Astrocyte of the cerebellum (primary cell): ENCODE data around the gene TFEB.

Experiments used
- DNase-seq: peaks from one replicate; pipeline ENCODE4 v3.0.0-alpha.2; 2011; ENCODE audit warnings: low read depth
- H3K4me3 ChIP-seq: 2 replicates; pipeline ENCODE4 v1.5.1; 2011; ENCODE audit warnings: mild to moderate bottlenecking, low read depth, low read length, moderate library complexity
- in situ Hi-C: cut with HindIII; loops from 2 replicates; pipeline ENCODE4 v1.10.0; 2017; ENCODE audit warnings: low sequenced_read_pairs
- TF ChIP-seq, protein P1 (sequence below): IDR thresholded peaks from 2 replicates; pipeline ENCODE4 v1.5.1; 2012; ENCODE audit warnings: low read length, low read depth, moderate library complexity, mild to moderate bottlenecking; ENCODE audit errors: missing control alignments

TFEB gene

DNA sequence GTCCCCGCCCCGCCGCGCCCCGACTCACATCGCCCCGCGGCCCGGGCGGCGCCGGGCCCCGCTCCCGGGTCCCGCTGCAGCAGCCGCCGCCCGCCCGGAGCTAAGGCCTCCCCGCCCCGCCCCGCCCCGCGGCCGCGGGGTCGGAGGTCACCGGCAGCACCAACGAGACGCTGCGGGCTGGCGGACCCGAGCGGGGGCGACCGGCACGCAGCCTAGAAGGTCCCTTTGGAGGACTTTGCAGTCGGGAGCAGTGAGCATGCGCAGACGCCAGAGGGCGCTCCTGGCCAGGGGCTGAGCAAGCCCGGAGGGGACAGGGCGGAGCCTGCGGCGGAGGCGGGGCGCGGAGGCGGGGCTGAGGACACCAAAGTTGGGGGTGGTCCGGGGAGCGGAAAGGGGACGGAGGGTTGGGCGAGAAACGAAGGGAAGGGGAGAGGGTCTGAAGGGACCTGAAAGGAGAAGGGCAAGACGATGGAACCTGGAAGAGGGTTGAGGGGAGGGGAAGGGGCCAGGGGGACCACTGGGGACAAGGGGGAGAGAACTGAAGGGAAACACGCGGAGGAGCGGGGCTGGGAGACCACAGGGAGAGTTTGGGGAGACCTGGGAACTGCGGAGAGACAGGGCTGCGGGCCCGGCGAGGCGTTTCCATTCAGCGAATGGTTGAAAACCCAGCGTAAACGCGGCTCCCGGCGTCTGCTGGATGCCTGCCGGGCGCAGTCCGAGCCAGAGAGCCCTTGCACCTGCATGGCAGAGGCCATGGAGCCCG, 44.6 kb upstream of the TFEB start, which contains the start of gene FRS3:
Gene FRS3, minus strand, starts transcription at position 113 of the 763 bp plus-strand sequence. CDS start 2,913 bp downstream, outside the sequence.
- in situ Hi-C loops, result loop anchor here (25.0 kb wide), 1 partner anchor 782 kb away; the partner anchor contains the start of gene UBR2
- peak; percentile 85 for DNase-seq
- TF ChIP-seq, protein P1, sequence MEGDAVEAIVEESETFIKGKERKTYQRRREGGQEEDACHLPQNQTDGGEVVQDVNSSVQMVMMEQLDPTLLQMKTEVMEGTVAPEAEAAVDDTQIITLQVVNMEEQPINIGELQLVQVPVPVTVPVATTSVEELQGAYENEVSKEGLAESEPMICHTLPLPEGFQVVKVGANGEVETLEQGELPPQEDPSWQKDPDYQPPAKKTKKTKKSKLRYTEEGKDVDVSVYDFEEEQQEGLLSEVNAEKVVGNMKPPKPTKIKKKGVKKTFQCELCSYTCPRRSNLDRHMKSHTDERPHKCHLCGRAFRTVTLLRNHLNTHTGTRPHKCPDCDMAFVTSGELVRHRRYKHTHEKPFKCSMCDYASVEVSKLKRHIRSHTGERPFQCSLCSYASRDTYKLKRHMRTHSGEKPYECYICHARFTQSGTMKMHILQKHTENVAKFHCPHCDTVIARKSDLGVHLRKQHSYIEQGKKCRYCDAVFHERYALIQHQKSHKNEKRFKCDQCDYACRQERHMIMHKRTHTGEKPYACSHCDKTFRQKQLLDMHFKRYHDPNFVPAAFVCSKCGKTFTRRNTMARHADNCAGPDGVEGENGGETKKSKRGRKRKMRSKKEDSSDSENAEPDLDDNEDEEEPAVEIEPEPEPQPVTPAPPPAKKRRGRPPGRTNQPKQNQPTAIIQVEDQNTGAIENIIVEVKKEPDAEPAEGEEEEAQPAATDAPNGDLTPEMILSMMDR, result peak; percentile 91
- peak within 1 kb of the TSS; percentile 64 for H3K4me3 ChIP-seq

DNA sequence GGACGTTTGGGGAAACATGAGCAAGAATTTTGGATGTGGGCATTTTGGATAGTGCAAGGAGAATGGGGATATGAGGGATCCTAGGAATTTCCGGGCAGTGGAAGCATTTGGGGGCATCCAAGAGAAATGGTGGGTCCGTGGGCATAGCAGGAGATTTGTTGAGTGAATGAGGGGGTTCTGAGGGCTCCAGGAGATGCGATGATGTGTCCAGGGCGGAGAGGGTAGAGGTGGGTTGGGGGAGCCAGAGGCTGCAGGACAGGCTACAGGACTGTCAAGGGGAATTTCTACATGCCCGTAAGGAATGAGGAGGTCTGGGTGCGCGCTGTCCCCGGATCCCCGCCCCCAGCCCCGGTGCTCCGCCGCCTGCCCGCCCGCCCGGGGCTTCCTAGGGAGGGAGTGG, 43.9 kb upstream of the TFEB start:
- DNase-seq, result no peak
- in situ Hi-C loops, result loop anchor here (25.0 kb wide), 1 partner anchor 783 kb away; the partner anchor contains the start of gene UBR2

DNA sequence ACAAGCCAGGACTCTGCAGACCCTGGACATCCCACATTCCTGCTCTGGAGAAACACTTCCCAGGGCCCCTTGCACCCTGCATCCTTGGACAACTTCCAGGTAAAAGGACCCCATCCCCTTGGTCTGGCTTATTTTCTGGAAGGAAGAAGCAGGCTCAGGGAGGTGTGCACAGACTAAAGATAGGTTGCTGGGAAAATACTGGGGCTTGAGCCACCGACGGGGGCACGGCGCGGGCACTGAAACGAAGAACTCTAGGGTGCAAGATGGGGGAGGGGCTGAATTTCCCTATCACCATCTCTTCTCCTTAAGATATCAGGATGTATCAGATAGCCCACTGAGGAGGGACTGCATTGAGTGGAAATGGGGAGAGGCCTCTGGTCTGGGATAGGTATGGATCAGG, 43.5 kb upstream of the TFEB start:
- H3K4me3 ChIP-seq, result peak overlapping the region; percentile 64
- TF ChIP-seq, protein P1, result no peak
- DNase-seq, result no peak
- in situ Hi-C loops, result loop anchor here (25.0 kb wide), 1 partner anchor 783 kb away; the partner anchor contains the start of gene UBR2

More for the DNA sequence above, 43.9 kb upstream of the TFEB start:
- H3K4me3 ChIP-seq, result peak overlapping the region; percentile 64
- TF ChIP-seq, protein P1, result no peak

DNA sequence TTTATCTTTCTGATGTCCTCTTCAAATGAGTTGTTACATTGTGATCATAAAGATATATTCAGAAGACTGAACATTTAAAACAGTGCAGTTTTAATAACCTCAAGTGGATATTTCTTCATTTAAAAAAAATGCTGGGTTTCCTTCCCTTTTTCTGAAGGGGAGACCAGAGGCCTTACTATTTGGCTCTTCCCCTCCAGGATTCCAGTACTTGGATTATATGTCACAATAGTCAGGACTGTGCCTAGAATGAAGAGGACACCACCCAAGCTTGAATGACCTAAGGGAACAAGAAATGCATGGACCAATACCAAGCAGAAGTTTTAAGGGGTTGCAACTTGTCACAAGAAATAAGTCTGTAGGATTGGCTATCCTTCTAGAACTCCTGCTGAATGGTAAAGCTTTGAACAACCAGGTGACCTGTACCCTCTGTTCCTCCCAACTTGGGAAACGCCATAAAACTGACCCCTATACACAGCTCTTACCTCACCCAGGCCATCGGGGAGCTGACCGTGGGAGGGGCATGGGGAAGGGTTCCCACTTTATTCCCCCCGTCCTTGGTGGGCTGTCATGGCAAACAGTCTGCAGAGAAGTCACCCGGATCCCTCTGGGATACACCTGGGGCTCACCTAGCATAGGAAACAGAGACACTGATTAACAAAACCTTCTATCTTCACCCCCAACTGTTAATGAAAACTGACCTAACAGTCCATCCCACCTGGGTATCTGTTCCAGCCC, 42.3 kb upstream of the TFEB start:
- in situ Hi-C loops, result loop anchor here (25.0 kb wide), 1 partner anchor 785 kb away; the partner anchor contains the start of gene UBR2
- no peak for DNase-seq
- TF ChIP-seq, protein P1, result no peak
- H3K4me3 ChIP-seq, result no peak overlapping the region

DNA sequence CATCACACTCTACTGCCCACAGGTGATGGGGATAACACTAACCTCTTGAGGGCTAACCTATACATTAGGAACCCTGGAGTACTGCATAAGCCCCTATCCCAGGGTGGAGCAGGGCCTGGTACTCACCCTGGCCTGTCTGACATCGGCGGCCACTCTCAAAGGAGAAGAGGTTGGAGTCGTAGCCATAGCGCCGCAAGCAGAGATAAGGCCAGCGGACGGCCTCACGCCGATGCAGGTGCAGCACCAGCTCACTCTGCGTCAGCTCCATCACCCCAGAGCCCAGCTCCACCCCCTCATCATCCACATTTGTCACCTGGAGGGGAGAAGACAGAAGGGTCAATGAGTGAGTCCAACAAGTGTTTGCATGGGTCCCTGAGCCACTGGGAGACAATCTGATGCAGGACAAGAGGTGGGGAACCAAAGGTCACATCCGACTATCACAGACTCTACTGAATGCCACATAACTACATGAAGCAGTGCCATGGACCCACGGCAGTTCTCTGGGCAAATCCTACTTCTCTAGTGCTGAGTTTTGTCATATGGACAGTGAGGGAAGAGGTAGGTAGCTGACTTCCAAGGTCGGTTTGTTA, 40.0 kb upstream of the TFEB start:
- no peak overlapping the region for H3K4me3 ChIP-seq
- in situ Hi-C loops, result loop anchor here (25.0 kb wide), 1 partner anchor 787 kb away; the partner anchor contains the start of gene UBR2
- TF ChIP-seq, protein P1, result no peak
- no peak for DNase-seq

DNA sequence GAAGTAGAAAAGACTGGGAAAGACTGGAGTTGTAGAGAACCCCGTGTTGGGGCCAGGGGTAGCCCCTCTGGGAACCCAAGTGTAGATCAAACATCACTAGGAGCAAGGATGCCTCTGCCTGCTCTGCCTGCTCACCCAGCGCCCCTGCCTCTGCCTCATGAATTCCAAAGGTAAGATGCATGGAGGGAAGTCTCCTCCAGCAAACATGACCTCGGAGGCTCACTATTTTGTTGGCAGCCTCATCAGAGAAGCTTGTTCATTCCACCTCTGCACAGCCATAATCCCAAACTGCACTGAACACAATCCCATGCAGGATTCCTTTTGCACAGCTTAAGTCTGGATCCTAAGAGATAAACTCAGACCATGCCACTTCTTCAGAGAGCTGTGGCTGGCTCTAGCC, 39.4 kb upstream of the TFEB start:
- H3K4me3 ChIP-seq, result no peak overlapping the region
- in situ Hi-C loops, result loop anchor here (25.0 kb wide), 1 partner anchor 787 kb away; the partner anchor contains the start of gene UBR2
- TF ChIP-seq, protein P1, result no peak
- no peak for DNase-seq
